SU-DHL-6 (cell line): ENCODE results near the gene TRIM28.
"Not testable (repeated sequence)": the region's sequence is repeated elsewhere in the genome, so short reads cannot be mapped to it uniquely, and the experiment has no call there.

Experiments
- H2AFZ ChIP-seq: fragments of 200-600 bp; sonication (generic); 2 replicates; pipeline ENCODE4 v1.6.1; 2014; ENCODE audit warnings: low read depth, mild to moderate bottlenecking, moderate library complexity, mixed read lengths, antibody characterized with exemption, low read length; ENCODE audit not compliant: severe bottlenecking
- H3F3A ChIP-seq: fragments of 200-600 bp; shearing (Covaris generic); 2 replicates; pipeline ENCODE4 v1.6.0; 2016; ENCODE audit warnings: antibody characterized with exemption, mild to moderate bottlenecking; ENCODE audit not compliant: insufficient read depth
- H3K27ac ChIP-seq: fragments of 200-600 bp; sonication (generic); 2 replicates; pipeline ENCODE4 v1.5.1; 2016; ENCODE audit warnings: low read depth, mild to moderate bottlenecking, low read length, moderate library complexity, mixed read lengths
- H3K27me3 ChIP-seq: fragments of 200-600 bp; sonication (generic), shearing (Covaris generic); 2 replicates; pipeline ENCODE4 v1.6.0; 2014; ENCODE audit warnings: mild to moderate bottlenecking, low read length
- H3K36me3 ChIP-seq: fragments of 200-600 bp; sonication (generic); 2 replicates; pipeline ENCODE4 v1.6.1; 2014; ENCODE audit warnings: mild to moderate bottlenecking, low read length, mixed read lengths
- H3K4me2 ChIP-seq: fragments of 300-600, 200-600 bp; shearing (Covaris generic), sonication (generic); 2 replicates; pipeline ENCODE4 v1.6.0; 2014; ENCODE audit warnings: low read length, low read depth, mild to moderate bottlenecking; ENCODE audit not compliant: poor library complexity, severe bottlenecking
- H3K4me3 ChIP-seq: fragments of 200-600 bp; sonication (generic); 2 replicates; pipeline ENCODE4 v1.5.1; 2014; ENCODE audit warnings: antibody characterized with exemption, low read length, mild to moderate bottlenecking, mixed read lengths; ENCODE audit not compliant: insufficient read depth, poor library complexity, severe bottlenecking
- H3K79me2 ChIP-seq: fragments of 200-600 bp; sonication (generic); 2 replicates; pipeline ENCODE4 v1.6.1; 2014; ENCODE audit warnings: mild to moderate bottlenecking, low read length, moderate library complexity; ENCODE audit not compliant: insufficient read depth
- H3K9ac ChIP-seq: fragments of 200-600 bp; sonication (generic); 2 replicates; pipeline ENCODE4 v1.7.0; 2014; ENCODE audit warnings: mild to moderate bottlenecking, low read length
- H3K9me2 ChIP-seq: fragments of 200-600 bp; sonication (generic); replicated peaks from 2 replicates; pipeline ENCODE4 v1.6.1; 2014; ENCODE audit warnings: low read length; ENCODE audit not compliant: insufficient read depth
- H3K9me3 ChIP-seq: fragments of 200-600 bp; sonication (generic); 2 replicates; pipeline ENCODE4 v1.6.1; 2014; ENCODE audit warnings: low read length, mixed read lengths; ENCODE audit not compliant: insufficient read depth
- H4K20me1 ChIP-seq: fragments of 200-600 bp; sonication (generic); 2 replicates; pipeline ENCODE4 v1.6.1; 2014; ENCODE audit warnings: low read depth, mild to moderate bottlenecking, antibody characterized with exemption, low read length, moderate library complexity, mixed read lengths
- EZH2phosphoT487 ChIP-seq: fragments of 200-600 bp; sonication (generic), shearing (Covaris generic); conservative IDR thresholded peaks from 2 replicates; pipeline ENCODE4 v1.6.1; 2018; ENCODE audit warnings: mild to moderate bottlenecking, antibody characterized with exemption, low read length, moderate library complexity, mixed read lengths
- TF ChIP-seq, protein P1 (sequence below): fragments of 200-600 bp; sonication (generic); IDR thresholded peaks from one replicate; pipeline ENCODE4 v1.5.1; 2017; ENCODE audit warnings: antibody characterized with exemption, mild to moderate bottlenecking, low read length, moderate library complexity; ENCODE audit not compliant: insufficient read depth, poor library complexity, severe bottlenecking

TRIM28 gene

DNA sequence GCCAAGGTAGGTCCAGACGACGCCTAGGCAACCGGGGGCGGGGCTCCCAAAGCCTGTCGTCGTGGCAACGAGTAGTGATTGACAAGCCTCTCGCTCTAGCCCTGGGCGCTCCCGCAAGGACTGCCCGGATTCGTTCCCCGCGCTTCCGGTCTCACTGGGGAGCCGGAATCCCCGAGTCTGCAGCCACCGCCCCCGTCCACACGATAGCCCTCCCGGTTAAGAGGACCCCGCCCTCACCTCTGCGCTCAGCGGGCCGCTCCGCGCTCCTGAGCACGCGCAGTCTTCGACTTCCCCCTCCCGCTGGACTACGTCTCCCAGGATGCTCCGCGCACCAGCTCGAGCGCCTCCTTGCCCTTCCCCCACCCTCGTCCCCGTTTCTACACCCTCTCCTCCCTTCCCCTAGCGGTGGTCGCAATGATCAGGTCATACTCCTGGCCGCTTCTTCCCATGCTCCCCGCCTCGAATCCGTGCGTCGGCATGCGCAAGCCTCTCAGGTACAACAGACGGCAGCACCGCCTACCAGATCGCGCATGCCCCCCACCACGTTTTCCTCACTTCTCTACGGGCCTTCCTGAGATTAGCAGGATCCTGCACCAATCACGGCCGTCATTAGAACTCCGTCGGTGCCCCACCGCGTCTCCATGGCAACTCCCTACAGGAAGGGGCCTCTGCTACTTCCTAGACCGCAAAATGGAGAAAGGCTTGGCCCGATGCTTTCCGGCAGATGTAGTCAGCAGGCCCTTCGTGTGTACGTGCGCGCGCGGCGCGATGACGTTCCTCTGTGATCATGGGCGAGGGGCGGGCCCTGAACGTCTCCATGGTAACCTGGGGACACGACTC lies 29.2 kb downstream of the TRIM28 start, which contains the start of gene MZF1:
Gene MZF1 (minus strand): TSS at position 518 of the 840 bp plus-strand sequence. CDS start 1,946 bp downstream, outside the sequence.
- no peak for TF ChIP-seq EZH2phosphoT487
- TF ChIP-seq, protein P1, sequence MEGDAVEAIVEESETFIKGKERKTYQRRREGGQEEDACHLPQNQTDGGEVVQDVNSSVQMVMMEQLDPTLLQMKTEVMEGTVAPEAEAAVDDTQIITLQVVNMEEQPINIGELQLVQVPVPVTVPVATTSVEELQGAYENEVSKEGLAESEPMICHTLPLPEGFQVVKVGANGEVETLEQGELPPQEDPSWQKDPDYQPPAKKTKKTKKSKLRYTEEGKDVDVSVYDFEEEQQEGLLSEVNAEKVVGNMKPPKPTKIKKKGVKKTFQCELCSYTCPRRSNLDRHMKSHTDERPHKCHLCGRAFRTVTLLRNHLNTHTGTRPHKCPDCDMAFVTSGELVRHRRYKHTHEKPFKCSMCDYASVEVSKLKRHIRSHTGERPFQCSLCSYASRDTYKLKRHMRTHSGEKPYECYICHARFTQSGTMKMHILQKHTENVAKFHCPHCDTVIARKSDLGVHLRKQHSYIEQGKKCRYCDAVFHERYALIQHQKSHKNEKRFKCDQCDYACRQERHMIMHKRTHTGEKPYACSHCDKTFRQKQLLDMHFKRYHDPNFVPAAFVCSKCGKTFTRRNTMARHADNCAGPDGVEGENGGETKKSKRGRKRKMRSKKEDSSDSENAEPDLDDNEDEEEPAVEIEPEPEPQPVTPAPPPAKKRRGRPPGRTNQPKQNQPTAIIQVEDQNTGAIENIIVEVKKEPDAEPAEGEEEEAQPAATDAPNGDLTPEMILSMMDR: no peak
- Histone ChIP-seq H3K4me2 (peak within 1 kb of the TSS; percentile 89), H3K4me3 (peak within 1 kb of the TSS; percentile 66), H4K20me1 (no peaks in the 10 kb centered on the region), H3K27me3 (no peaks in the 10 kb centered on the region), H3K9ac (peak within 1 kb of the TSS; percentile 68), H3K27ac (peak within 1 kb of the TSS; percentile 81), H2AFZ (peak within 1 kb of the TSS; percentile 44), H3K9me3 (no peaks in the 10 kb centered on the region), H3K9me2 (no peaks in the 10 kb centered on the region), H3F3A (peaks cover 18% of the 10 kb centered on the region), H3K36me3 (no peaks in the 10 kb centered on the region), H3K79me2 (no peaks in the 10 kb centered on the region)

DNA sequence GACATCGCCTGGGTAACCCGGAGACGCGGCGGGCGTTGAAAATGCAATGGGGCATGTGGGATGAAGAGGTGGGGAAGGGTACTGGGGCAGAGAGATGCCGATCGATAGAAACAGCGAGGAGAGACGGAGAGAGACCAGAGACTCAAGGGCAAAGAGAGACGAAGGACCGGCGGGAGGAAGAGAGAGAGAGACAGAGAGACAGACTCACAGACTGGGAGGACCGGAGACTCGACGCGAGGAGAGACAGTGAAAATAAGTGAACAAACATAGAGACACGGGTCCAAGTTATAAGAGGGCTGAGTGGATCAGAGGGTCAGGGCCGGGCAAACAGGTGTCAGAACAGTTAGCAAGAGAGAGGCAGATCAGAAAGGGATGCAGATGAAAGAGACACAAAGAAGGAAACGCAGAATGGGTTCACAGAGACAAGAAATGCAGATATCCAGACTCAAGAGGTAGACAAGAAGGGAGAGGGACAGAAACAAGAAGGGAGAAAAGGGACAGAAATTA lies 29.8 kb downstream of the TRIM28 start:
- H3K9me2 ChIP-seq: no peaks in the 10 kb centered on the region
- peak overlapping the region; percentile 44 for H2AFZ ChIP-seq
- peak overlapping the region; percentile 89 for H3K4me2 ChIP-seq
- TF ChIP-seq, protein P1: no peak
- no peak for TF ChIP-seq EZH2phosphoT487
- H3K9ac ChIP-seq: peak overlapping the region; percentile 68
- no peaks in the 10 kb centered on the region for H3K36me3 ChIP-seq
- no peaks in the 10 kb centered on the region for H4K20me1 ChIP-seq
- no peaks in the 10 kb centered on the region for H3K27me3 ChIP-seq
- H3K9me3 ChIP-seq: no peaks in the 10 kb centered on the region
- peaks cover 20% of the 10 kb centered on the region for H3F3A ChIP-seq
- no peaks in the 10 kb centered on the region for H3K79me2 ChIP-seq
- peak overlapping the region; percentile 32; the same call in 1 of the 2 replicates for H3K27ac ChIP-seq
- H3K4me3 ChIP-seq: peak overlapping the region; percentile 66

DNA sequence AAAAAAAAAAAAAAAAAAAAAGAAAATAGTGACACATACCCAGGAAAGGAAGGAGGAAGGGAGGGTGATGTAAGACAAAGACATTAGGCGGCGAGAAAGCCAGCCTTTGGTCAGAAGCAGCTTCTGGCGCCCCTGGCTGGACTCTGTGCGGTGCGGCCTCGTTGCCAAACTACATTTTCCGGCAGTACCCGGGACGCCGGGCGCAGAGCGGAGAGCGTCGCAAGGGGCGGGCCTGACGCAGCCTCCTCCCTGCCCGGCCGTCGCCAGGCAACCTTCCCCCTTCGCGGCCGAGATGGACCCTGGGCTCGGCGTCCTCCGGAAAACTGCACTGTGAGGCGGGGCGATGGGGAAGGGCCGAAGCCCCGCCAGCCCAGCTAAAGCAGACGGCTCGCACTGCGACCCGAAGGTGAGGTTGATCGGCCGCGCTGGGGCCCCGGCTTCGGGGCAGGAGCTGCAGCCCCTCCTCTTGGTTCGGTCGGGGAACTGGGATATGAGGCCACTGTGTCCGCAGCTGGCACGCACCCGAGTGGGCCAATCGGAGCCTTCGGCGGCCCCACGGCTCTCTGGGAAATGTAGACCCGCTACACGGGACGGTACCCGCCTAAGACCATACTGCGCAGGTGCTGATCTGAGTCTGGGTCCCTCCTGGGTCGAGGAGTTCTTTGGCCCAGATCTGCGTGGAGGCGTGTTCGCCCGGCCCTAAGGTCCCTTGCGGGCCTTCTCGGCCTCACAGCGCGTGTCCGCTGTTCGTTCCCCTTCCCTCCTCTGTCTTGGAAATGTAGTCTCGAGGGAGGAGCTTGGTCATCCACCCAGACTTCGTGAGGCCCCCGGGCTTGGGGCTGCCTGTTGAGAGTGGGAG lies 31.5 kb downstream of the TRIM28 start:
- Histone ChIP-seq H2AFZ (peak overlapping the region; percentile 88), H3K27ac (peak overlapping the region; percentile 48; the same call in 1 of the 2 replicates)

DNA sequence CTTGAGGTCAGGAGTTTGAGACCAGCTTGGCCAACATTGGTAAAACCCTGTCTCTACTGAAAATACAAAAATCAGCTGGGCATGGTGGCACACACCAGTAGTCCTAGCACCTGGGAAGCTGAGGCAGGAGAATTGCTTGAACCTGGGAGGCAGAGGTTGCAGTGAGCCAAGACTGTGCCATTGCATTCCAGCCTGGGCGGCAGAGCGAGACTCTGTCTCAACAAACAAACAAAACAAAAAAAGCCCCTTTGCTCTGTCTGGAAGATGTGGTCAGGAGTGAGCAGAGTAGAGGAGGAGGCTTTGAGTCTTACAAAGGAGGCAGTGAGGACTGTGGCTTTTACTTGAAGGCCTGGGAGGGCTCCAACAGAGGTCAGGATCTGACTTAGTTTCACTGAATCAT lies 33.7 kb downstream of the TRIM28 start:
- not testable (repeated sequence) for H3K9ac ChIP-seq, H4K20me1 ChIP-seq, H3K4me2 ChIP-seq, H3K4me3 ChIP-seq, H3K27ac ChIP-seq, H3K79me2 ChIP-seq, H3K9me3 ChIP-seq, H2AFZ ChIP-seq, H3K27me3 ChIP-seq, H3K9me2 ChIP-seq, H3K36me3 ChIP-seq
- H3F3A ChIP-seq: peaks cover 18% of the 10 kb centered on the region

More for the DNA sequence above, 31.5 kb downstream of the TRIM28 start:
- TF ChIP-seq, protein P1: no peak
- no peak for TF ChIP-seq EZH2phosphoT487
- Histone ChIP-seq H3K9me2 (no peaks in the 10 kb centered on the region), H3K9me3 (no peaks in the 10 kb centered on the region), H3K4me2 (peak overlapping the region; percentile 89), H3K9ac (peak overlapping the region; percentile 73), H3K27me3 (no peaks in the 10 kb centered on the region), H4K20me1 (no peaks in the 10 kb centered on the region), H3K79me2 (no peaks in the 10 kb centered on the region), H3K36me3 (no peaks in the 10 kb centered on the region), H3F3A (peaks cover 25% of the 10 kb centered on the region), H3K4me3 (peak overlapping the region; percentile 90)
